NCI-H146 treated with DMSO at 0.1 percent for 48 hours (cell line): ENCODE results near the gene GPR83.
"Not testable (repeated sequence)": the region's sequence is repeated elsewhere in the genome, so short reads cannot be mapped to it uniquely, and the experiment has no call there.

ENCODE experiments used
- DNase-seq: peaks from one replicate; lab custom pipeline; 2025; ENCODE audit not compliant: unreplicated experiment; lab: John Stamatoyannopoulos, UW

Gene GPR83

DNA sequence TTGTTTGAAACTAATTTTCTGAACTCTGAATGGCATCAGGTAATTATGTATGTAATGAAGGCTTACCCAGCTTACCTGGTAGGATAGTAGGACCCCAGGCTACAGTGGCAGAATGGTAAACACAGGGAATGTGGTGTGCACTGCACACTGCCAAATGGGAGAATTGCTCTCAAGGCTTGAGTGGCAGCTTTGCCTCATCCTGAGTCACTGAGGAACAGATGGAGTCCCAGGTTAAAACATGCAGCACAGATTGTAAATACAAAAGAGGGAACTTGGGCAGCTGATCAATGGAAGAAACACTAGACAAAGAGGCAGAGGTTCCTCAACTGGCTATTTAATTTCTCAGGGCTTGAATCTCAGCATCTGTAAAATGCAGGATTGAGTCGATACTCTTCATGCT is 24.4 kb downstream of the GPR83 start:
- no peak for DNase-seq

DNA sequence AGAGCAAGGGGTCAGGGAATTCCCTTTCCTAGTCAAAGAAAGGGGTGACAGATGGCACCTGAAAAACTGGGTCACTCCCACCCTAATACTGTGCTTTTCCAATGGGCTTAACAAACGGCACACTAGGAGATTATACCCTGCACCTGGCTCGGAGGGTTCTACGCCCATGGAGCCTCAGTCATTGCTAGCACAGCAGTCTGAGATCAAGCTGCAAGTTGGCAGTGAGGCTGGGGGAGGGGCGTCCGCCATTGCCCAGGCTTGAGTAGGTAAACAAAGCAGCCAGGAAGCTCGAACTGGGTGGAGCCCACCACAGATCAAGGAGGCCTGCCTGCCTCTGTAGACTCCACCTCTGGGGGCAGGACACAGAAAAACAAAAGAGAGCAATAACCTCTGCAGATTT is 30.6 kb downstream of the GPR83 start:
- DNase-seq, result not testable (repeated sequence)

- not testable (repeated sequence) for DNase-seq
Measured at GRCh38 chr11:94350850-94351563, 50.2 kb downstream of the GPR83 start.

- not testable (repeated sequence) for DNase-seq
Measured at GRCh38 chr11:94346311-94346710, 54.9 kb downstream of the GPR83 start.

GRCh38 chr11:94343495-94343894 is 57.7 kb downstream of the GPR83 start:
- no peak for DNase-seq

DNA sequence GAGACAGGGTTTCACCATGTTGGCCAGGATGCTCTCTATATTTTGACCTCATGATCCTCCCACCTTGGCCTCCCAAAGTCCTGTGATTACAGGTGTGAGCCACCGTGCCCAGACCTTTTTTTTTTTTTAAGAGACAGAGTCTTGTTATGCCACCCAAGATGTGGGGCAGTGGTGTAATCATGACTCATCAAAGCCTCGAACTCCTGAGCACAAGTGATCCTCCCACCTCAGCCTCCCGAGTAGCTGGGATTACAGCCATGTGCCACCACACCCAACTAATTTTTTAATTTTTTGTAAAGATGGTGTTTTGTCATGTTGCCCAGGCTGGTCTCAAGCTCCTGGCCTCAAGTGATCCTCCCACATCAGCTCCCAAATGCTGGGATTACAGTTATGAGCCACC is 59.0 kb downstream of the GPR83 start:
- DNase-seq, result no peak

DNA sequence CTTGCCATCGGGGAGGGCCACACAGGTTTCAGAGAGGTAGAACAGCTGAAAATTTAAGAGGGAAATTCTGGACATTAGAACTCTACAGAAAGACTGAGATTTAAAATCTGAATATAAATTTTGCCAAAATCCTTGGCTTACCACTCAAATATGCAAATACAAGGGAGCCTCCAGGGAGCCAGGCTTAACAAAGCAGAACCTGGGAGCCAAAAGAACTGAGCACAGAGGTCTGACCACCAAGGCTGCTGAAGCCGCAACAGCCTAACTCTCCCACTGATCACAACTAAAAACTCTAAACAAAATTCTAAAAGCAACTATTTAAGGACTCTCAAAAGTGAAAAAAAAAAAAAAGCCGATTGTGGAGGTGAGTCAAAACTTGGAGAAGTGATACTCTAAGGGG is 62.6 kb downstream of the GPR83 start:
- no peak for DNase-seq

DNA sequence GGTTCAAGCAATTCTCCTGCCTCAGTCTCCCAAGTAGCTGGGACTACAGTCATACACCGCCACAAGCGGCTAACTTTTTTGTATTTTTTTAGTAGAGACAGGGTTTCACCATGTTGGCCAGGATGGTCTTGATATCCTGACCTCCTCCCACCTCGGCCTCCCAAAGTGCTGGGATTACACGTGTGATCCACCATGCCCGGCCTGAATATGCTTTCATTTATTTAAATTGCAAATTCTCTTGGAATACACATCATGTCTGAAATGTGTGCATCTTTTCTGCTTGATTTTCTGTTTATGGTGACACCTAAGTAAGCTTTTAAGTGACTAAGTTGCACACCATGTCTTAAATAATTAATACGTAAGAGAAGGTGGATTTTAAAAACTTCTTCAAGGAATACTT is 65.2 kb downstream of the GPR83 start:
- no peak for DNase-seq

- no peak for DNase-seq
Measured at GRCh38 chr11:94332814-94333213, 68.4 kb downstream of the GPR83 start.

DNA sequence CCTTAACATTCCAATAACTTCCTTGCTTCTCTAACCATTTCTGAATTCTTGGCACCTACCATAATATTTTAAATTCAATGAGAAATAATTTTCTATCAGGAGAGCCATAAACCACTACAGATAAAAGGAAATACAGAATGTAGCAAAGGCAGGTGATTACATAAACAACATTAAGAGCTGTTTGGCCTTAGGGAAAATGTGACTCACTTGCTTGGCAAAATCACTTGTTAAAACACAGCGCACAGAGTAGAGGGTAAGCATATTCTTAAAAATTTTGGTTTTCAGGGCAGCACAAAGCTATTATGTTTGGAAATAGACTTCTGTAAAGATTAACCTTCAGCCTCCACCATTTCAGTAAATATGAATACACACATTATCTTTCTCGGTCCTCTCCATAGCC is 70.4 kb downstream of the GPR83 start:
- no peak for DNase-seq

DNA sequence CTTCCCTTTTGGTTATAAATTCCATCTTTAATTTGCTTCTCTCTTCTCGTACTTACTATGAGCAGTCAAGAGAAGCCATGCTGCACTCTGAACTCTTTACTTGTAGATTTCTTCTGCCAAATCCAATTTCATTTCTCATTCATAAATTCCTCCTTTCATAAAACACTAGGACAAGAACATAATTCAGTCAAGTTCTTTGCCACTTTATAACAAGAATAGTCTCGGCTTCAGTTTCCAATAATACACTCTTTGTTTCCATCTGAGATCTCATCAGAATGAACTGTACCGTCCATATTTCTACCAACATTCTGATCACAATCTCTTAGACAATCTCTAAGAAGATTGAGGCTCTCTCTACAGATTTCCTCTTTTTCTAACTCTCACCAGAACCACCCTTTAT is 71.7 kb downstream of the GPR83 start:
- no peak for DNase-seq

DNA sequence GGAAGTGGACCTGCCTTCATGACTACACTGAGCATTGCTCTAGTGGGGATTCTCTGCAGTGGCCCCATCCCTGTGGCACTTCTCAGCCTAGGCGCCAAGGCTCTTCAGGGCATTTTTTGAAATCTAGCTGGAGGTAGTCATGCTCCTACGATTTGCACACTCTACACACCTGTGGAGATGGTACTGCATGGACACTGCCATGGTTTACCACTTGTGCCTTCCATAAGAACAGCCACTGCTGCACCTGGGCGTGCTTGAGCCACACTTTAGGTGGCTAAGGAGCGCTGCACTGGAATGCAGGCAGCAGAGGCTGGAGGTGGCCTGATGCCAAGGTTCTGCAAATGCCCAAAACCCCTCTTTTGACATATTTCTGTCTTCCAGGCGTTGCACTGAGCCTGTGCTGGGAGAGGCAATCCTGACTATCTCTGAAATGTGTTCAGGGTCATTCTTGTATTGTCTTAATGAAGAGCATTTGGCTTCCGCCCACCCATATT is 72.6 kb downstream of the GPR83 start:
- DNase-seq, result no peak
